Glutamatergic neuron (in vitro differentiated cells): ENCODE results near the gene FAM229B. TPM values are rescaled to one million over a fixed set of nuclear protein-coding genes. Genes with fewer than 3 reads are reported as not detected.

ENCODE experiments used
- DNase-seq: peaks from one replicate; pipeline ENCODE4 v3.0.0; 2022
- H3K27ac Mint-ChIP-seq: one replicate; pipeline ENCODE4 v1.8.0; 2020; ENCODE audit warnings: mild to moderate bottlenecking, mixed read lengths, inconsistent platforms; ENCODE audit not compliant: unreplicated experiment
- H3K27me3 Mint-ChIP-seq: one replicate; pipeline ENCODE4 v1.8.0; 2020; ENCODE audit warnings: mild to moderate bottlenecking, moderate library complexity, mixed read lengths, inconsistent platforms; ENCODE audit not compliant: unreplicated experiment
- H3K36me3 Mint-ChIP-seq: one replicate; pipeline ENCODE4 v1.8.0; 2020; ENCODE audit warnings: mild to moderate bottlenecking, mixed read lengths, inconsistent platforms; ENCODE audit not compliant: unreplicated experiment
- H3K4me1 Mint-ChIP-seq: one replicate; pipeline ENCODE4 v1.8.0; 2020; ENCODE audit warnings: mild to moderate bottlenecking, low read depth, mixed read lengths, inconsistent platforms; ENCODE audit not compliant: unreplicated experiment
- H3K4me3 Mint-ChIP-seq: one replicate; pipeline ENCODE4 v1.8.0; 2020; ENCODE audit warnings: mild to moderate bottlenecking, mixed read lengths, inconsistent platforms; ENCODE audit not compliant: unreplicated experiment
- H3K9me3 Mint-ChIP-seq: one replicate; pipeline ENCODE4 v1.8.0; 2020; ENCODE audit warnings: mild to moderate bottlenecking, moderate library complexity, mixed read lengths, inconsistent platforms; ENCODE audit not compliant: unreplicated experiment
- CTCF ChIP-seq: fragments of 200-600 bp; sonication (generic); IDR thresholded peaks from one replicate; pipeline ENCODE4 v1.5.0; 2021; ENCODE audit not compliant: partially characterized antibody, unreplicated experiment
- total RNA-seq: library from RNA; stranded (reverse); fragmentation: NEBNext Ultra II Directional; extraction: Animal tissue kit (Norgen Biotek cat#: 25700); gene quantifications from one replicate; pipeline ENCODE4 v1.2.1, GENCODE V29; 2021; ENCODE audit not compliant: unreplicated experiment

The FAM229B gene
- total RNA-seq, 1 donor from 2014 or later, result 20.3 TPM

- Mint-ChIP-seq H3K27ac (no peak overlapping the region), H3K36me3 (no peaks in the 10 kb centered on the region), H3K4me1 (peaks cover 24% of the 10 kb centered on the region), H3K4me3 (no peak overlapping the region), H3K27me3 (no peaks in the 10 kb centered on the region), H3K9me3 (no peaks in the 10 kb centered on the region)
- TF ChIP-seq CTCF, result no peak
- no peak for DNase-seq
Measured at GRCh38 chr6:112149236-112149635, 61.8 kb downstream of the FAM229B start.

GRCh38 chr6:112149719-112150263 is 62.4 kb downstream of the FAM229B start:
- peaks cover 30% of the 10 kb centered on the region for H3K4me1 Mint-ChIP-seq

GRCh38 chr6:112150363-112150762 is 63.0 kb downstream of the FAM229B start:
- H3K4me1 Mint-ChIP-seq, result peaks cover 32% of the 10 kb centered on the region
- no peaks in the 10 kb centered on the region for H3K9me3 Mint-ChIP-seq
- DNase-seq, result no peak
- peak overlapping the region; percentile 67 for H3K27ac Mint-ChIP-seq
- H3K27me3 Mint-ChIP-seq, result no peaks in the 10 kb centered on the region
- TF ChIP-seq CTCF, result no peak
- no peaks in the 10 kb centered on the region for H3K36me3 Mint-ChIP-seq
- no peak overlapping the region for H3K4me3 Mint-ChIP-seq

More at GRCh38 chr6:112149719-112150263, 62.4 kb downstream of the FAM229B start:
- DNase-seq, result no peak
- no peak for TF ChIP-seq CTCF
- no peak overlapping the region for H3K27ac Mint-ChIP-seq
- H3K36me3 Mint-ChIP-seq, result no peaks in the 10 kb centered on the region
- H3K4me3 Mint-ChIP-seq, result no peak overlapping the region
- no peaks in the 10 kb centered on the region for H3K27me3 Mint-ChIP-seq
- no peaks in the 10 kb centered on the region for H3K9me3 Mint-ChIP-seq

Other genes starting within 250 kb of the FAM229B start
- gene FYN, start 214.1 kb upstream of the FAM229B start, total RNA-seq, result 525 TPM
- not detected for gene CCN6, start 33.5 kb upstream of the FAM229B start, total RNA-seq
- gene TUBE1, start 109 bp upstream of the FAM229B start, total RNA-seq, result 18.4 TPM
- gene LAMA4, start 167.0 kb downstream of the FAM229B start, total RNA-seq, result 0.22 TPM